Activated T-helper 17 cell treated with anti-CD3 and anti-CD28 coated beads, Interleukin-2, amount 50 U/mL, for 72 hours (primary cell): Measurements from ENCODE around the gene NKAP. TPM values are rescaled to one million over a fixed set of nuclear protein-coding genes. Genes with fewer than 3 reads are reported as not detected.

Source experiments
- total RNA-seq, 2 donors: library from RNA; stranded (reverse); gene quantifications; one replicate each; pipeline ENCODE4 v1.2.3, GENCODE V29; 2022

The NKAP gene
- total RNA-seq, 2 donors from 2014 or later: 10.1 to 10.8 TPM

Other genes with a start within 250 kb of the NKAP start
- under 1 TPM in 1 of 2 donors, not detected in 1; 0.26 TPM for gene SOWAHD, start 185.2 kb downstream of the NKAP start, total RNA-seq
- 1,000 to 10,000 TPM; 2,393 to 3,257 TPM for gene RPL39, start 152.1 kb downstream of the NKAP start, total RNA-seq
- 10 to 100 TPM; 19.3 to 19.4 TPM for gene UPF3B, start 90.8 kb downstream of the NKAP start, total RNA-seq
- 10 to 100 TPM; 22.3 to 25.2 TPM for gene RNF113A, start 72.0 kb downstream of the NKAP start, total RNA-seq
- 10 to 100 TPM; 70.5 to 96.5 TPM for gene NDUFA1, start 71.9 kb downstream of the NKAP start, total RNA-seq
- gene AKAP14, start 47.9 kb downstream of the NKAP start, total RNA-seq: not detected
- gene RHOXF2B, start 133.9 kb upstream of the NKAP start, total RNA-seq: not detected
- gene RHOXF1, start 172.2 kb upstream of the NKAP start, total RNA-seq: under 1 TPM in 1 of 2 donors, not detected in 1; 0.37 TPM
- under 1 TPM in 1 of 2 donors, not detected in 1; 0.29 TPM for gene RHOXF2, start 214.9 kb upstream of the NKAP start, total RNA-seq